K562 (cell line): ENCODE measurements around the gene PHF1. TPM values are rescaled to one million over a fixed set of nuclear protein-coding genes. Genes with fewer than 3 reads are reported as not detected.

ENCODE experiments used
- CREM ChIP-seq: IDR thresholded peaks from 2 replicates; pipeline ENCODE4 v1.6.1; 2014; ENCODE audit warnings: antibody characterized with exemption, low read depth
- CSDE1 ChIP-seq, 2 experiments: fragments of 450-650 bp; IDR thresholded peaks; 2 replicates each; pipeline ENCODE4 v1.6.1; 2016; ENCODE audit warnings: mild to moderate bottlenecking in 1 of 2
- CUX1 ChIP-seq: fragments of 200-800 bp; sonication (Bioruptor generic); IDR thresholded peaks from 2 replicates; pipeline ENCODE4 v1.6.1; 2016; ENCODE audit warnings: missing genetic modification characterization, missing compliant biosample characterization
- E2F3 ChIP-seq: fragments of 250-450 bp; sonication (Bioruptor Pico); IDR thresholded peaks from 2 replicates; pipeline ENCODE4 v1.4.0; 2020; ENCODE audit warnings: mild to moderate bottlenecking
- FOXJ2 ChIP-seq: fragments of 200-800 bp; sonication (Bioruptor generic); IDR thresholded peaks from 2 replicates; pipeline ENCODE4 v1.6.1; 2016; ENCODE audit warnings: missing genetic modification characterization, missing compliant biosample characterization
- IRF2 ChIP-seq: sonication (generic); formaldehyde crosslinking; IDR thresholded peaks from 2 replicates; pipeline ENCODE4 v1.8.1; 2022; ENCODE audit warnings: mild to moderate bottlenecking, missing genetic modification reagents
- NFRKB ChIP-seq: fragments of 450-650 bp; IDR thresholded peaks from 2 replicates; pipeline ENCODE4 v1.6.1; 2016; ENCODE audit warnings: low read depth
- OTX1 ChIP-seq: fragments of 450-650 bp; formaldehyde crosslinking; IDR thresholded peaks from 2 replicates; pipeline ENCODE4 v1.4.0; 2022; ENCODE audit warnings: mild to moderate bottlenecking
- PML ChIP-seq: IDR thresholded peaks from 2 replicates; pipeline ENCODE4 v1.6.1; 2012; ENCODE audit warnings: low read length, inconsistent platforms
- SMAD4 ChIP-seq: fragments of 250-450 bp; sonication (Bioruptor Pico); conservative IDR thresholded peaks from 2 replicates; pipeline ENCODE4 v1.8.0; 2021; ENCODE audit warnings: inconsistent platforms, mild to moderate bottlenecking, moderate library complexity
- SPI1 ChIP-seq: IDR thresholded peaks from 2 replicates; pipeline ENCODE4 v1.6.1; 2011; ENCODE audit warnings: low read depth, low read length, control low read depth, borderline replicate concordance
- ZFX ChIP-seq: sonication (generic); formaldehyde crosslinking; IDR thresholded peaks from 2 replicates; pipeline ENCODE4 v1.8.0; 2022; ENCODE audit warnings: mild to moderate bottlenecking, missing genetic modification reagents, moderate library complexity
- ZNF133 ChIP-seq: fragments of 250-450 bp; sonication (Bioruptor Pico); IDR thresholded peaks from 2 replicates; pipeline ENCODE4 v1.4.0; 2020; ENCODE audit warnings: mild to moderate bottlenecking
- ZNF197 ChIP-seq: fragments of 200-800 bp; sonication (Bioruptor generic); IDR thresholded peaks from 2 replicates; pipeline ENCODE4 v1.6.1; 2016; ENCODE audit warnings: low read depth, missing genetic modification characterization, missing compliant biosample characterization
- ZNF511 ChIP-seq: sonication (generic); formaldehyde crosslinking; IDR thresholded peaks from 2 replicates; pipeline ENCODE4 v1.8.0; 2022; ENCODE audit warnings: mild to moderate bottlenecking, missing genetic modification reagents
- ZNF583 ChIP-seq: fragments of 250-450 bp; sonication (Bioruptor Pico); IDR thresholded peaks from 2 replicates; pipeline ENCODE4 v1.4.0; 2020
- ZNF592 ChIP-seq: fragments of 450-650 bp; IDR thresholded peaks from 2 replicates; pipeline ENCODE4 v1.6.1; 2017; ENCODE audit warnings: antibody characterized with exemption, mild to moderate bottlenecking
- ZNF76 ChIP-seq: fragments of 250-450 bp; sonication (Bioruptor Pico); IDR thresholded peaks from 2 replicates; pipeline ENCODE4 v1.4.0; 2020; ENCODE audit warnings: mild to moderate bottlenecking, moderate library complexity, borderline replicate concordance
- ZSCAN32 ChIP-seq: fragments of 450-650 bp; formaldehyde crosslinking; IDR thresholded peaks from 2 replicates; pipeline ENCODE4 v1.4.0; 2020; ENCODE audit warnings: mild to moderate bottlenecking, moderate library complexity
- polyA plus RNA-seq, 8 experiments: library from polyadenylated mRNA; depleted of rRNA in 4 of 8; stranded (reverse) in 5 of 8; unstranded in 3 of 8; fragments of >200 nt; fragmentation: Nextera tagmentation in 2 of 8; fragmentation: Illumina TruSeq in 1 of 8; extraction: Ambion mirVana in 2 of 8; extraction: Trizol in 1 of 8; gene quantifications; 2 replicates each; pipeline versions ENCODE4 v1.2.1 to v1.2.3, GENCODE V29; 2011 to 2014; ENCODE audit warnings: inconsistent platforms in 1 of 8, missing spikeins in 1 of 8
- total RNA-seq, 7 experiments: library from RNA; depleted of rRNA in 6 of 7; stranded (reverse); fragments of >200 nt in 6 of 7; fragmentation: Illumina TruSeq in 2 of 7; extraction: Trizol in 2 of 7; gene quantifications; 2 replicates each; pipeline versions ENCODE4 v1.2.1 to v1.2.3, GENCODE V29; 2011 to 2021; ENCODE audit warnings: low replicate concordance in 1 of 7

The PHF1 gene
- total and polyA plus RNA-seq, 9 of the 15 experiments (the other 6 are each of a cell fraction or from before 2014, with no cell fraction given), result 3.7 to 64.2 (median 33.7) TPM

GRCh38 chr6:33418690-33419291 lies 8.0 kb downstream of the PHF1 start (continued):
- peak; percentile 36; the same call in 1 of the 2 replicates for TF ChIP-seq ZNF592
- TF ChIP-seq ZNF197 (CRISPR knock-in tag), result no peak
- TF ChIP-seq ZNF133 (CRISPR knock-in tag), result no peak
- no peak for TF ChIP-seq IRF2 (CRISPR knock-in tag)
- TF ChIP-seq PML, result peak; percentile 35; the same call in 1 of the 2 replicates
- no peak for TF ChIP-seq FOXJ2
- peak; percentile 98 for TF ChIP-seq NFRKB
- TF ChIP-seq E2F3, result peak; percentile 63; the same call in 1 of the 2 replicates
- TF ChIP-seq ZNF76 (CRISPR knock-in tag), result 0 out of 2 replicates have a peak, but pooled peaks have one; percentile 71
- TF ChIP-seq ZNF583, result peak; percentile 6; the same call in 1 of the 2 replicates
- peak; percentile 86 for TF ChIP-seq CREM
- 0 out of 2 replicates have a peak, but pooled peaks have one; percentile 16 for TF ChIP-seq ZNF511 (CRISPR knock-in tag)
- TF ChIP-seq CSDE1 (IDR thresholded peaks at IDR 0.05), result 0 out of 4 replicates have a peak, but pooled peaks of 1 of the 2 experiments have one; percentile 29
- 0 out of 2 replicates have a peak, but pooled peaks have one; percentile 86 for TF ChIP-seq OTX1 (CRISPR knock-in tag)
- no peak for TF ChIP-seq CUX1
- TF ChIP-seq ZSCAN32, result 0 out of 2 replicates have a peak, but pooled peaks have one; percentile 63
- TF ChIP-seq ZFX, result 0 out of 2 replicates have a peak, but pooled peaks have one; percentile 13
- peak; percentile 56; the same call in 1 of the 2 replicates for TF ChIP-seq SPI1
- TF ChIP-seq SMAD4 (CRISPR knock-in tag), result no peak
